ENCODE data around the gene CD164L2.

Gene CD164L2

GRCh38 chr1:27363766-27364695 is 19.1 kb downstream of the CD164L2 start:
- no peak for DNase-seq (ENCODE audit: low read depth)

DNA sequence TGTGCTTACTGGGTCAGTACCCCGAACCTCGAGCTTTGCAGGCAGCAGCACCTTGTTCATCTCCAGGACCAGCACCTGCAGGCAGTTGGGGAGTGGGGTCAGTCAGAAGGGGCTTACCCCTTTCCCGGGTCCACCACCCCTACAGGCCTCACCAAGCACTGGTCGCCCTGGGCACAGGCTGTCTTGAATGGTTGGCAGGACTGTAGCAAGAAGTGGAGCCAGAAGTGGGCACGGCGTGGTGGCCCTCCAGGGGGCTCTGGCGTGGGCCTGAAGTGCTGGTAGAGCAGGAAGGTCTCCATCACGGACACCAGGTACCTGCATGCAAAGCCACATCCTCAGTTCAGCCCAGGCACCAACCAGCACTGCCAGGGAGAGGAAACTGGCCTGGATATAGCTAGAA is 21.6 kb downstream of the CD164L2 start:
- no peak for DNase-seq (ENCODE audit: low read depth)

DNA sequence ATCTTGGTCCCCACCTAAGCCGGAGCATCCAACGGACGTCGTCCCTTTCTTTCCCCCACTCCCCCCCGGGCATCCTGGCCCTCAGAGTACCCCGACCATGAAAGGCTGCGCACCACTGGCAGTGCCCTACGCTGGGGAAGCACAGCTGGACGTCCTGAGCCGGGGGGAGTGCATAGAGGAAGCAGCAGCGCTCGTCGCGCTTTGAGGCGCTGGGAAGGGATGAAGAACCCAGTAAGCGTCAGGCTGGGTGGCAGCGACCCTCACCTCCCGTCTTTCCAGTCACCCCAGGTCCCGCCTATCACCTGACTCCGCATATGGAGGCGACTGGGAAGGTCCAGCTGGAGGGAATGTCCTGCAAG is 22.1 kb downstream of the CD164L2 start:
- no peak for DNase-seq (ENCODE audit: low read depth)

DNA sequence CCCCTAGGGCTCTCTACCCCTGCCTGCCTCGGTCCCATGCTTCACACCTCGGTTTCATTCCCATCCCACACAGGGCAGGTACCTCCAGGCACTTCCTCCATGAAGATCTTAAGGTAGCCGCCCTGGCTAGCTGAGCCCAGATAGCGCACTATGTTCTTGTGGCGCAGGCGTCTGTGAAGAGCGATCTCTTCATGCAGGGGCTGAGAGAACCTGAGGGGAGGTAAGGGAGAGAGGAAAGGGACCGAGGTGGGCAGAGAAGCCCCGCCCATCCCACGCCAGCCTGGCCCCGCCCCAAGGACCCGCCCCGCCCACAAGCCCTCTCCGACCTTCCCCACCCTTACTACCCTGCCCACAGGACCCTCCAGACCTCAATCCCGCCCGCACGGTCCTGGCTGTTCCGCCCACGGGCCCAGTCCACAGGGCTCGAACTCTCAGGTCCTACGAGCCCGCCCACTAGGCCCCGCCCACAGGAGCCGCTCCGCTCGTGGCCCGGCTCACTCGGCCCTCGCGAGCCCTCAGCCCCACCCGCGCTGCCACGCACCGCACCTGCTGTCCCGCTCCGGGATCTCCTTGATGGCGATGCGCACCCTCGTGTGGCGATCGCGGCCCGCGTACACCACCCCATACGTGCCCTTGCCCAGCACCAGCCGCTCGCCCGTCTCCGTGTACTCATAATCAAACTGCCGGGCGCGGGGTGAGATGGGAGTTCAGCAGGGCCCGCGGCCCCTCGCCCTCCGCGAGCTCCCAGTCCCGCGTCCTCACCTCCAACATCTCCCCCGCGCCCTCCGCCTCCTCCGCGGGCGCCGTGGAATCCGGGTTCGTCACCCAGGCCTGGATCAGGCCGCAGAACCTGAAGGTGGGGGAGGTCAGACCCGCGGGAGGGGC is 22.7 kb downstream of the CD164L2 start:
- no peak for DNase-seq (ENCODE audit: low read depth)

DNA sequence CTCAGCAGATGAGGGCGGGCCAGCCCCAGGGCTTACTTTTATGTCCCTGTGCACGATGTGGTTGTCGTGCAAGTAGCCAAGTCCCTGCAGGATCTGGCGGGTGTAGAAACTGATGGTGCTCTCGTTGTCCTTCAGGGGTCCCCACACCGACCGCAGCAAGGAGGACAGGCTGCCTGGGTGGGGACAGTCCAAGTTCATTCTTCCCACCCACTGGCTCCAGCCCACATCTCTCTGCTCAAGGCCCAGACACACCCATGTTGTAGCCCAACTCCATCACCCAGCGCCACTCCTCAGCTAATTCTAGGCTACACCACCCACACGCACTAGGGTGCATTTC is 23.3 kb downstream of the CD164L2 start:
- no peak for DNase-seq (ENCODE audit: low read depth)

- no peak for DNase-seq (ENCODE audit: low read depth)
Observed at GRCh38 chr1:27358928-27359313, 24.2 kb downstream of the CD164L2 start.

DNA sequence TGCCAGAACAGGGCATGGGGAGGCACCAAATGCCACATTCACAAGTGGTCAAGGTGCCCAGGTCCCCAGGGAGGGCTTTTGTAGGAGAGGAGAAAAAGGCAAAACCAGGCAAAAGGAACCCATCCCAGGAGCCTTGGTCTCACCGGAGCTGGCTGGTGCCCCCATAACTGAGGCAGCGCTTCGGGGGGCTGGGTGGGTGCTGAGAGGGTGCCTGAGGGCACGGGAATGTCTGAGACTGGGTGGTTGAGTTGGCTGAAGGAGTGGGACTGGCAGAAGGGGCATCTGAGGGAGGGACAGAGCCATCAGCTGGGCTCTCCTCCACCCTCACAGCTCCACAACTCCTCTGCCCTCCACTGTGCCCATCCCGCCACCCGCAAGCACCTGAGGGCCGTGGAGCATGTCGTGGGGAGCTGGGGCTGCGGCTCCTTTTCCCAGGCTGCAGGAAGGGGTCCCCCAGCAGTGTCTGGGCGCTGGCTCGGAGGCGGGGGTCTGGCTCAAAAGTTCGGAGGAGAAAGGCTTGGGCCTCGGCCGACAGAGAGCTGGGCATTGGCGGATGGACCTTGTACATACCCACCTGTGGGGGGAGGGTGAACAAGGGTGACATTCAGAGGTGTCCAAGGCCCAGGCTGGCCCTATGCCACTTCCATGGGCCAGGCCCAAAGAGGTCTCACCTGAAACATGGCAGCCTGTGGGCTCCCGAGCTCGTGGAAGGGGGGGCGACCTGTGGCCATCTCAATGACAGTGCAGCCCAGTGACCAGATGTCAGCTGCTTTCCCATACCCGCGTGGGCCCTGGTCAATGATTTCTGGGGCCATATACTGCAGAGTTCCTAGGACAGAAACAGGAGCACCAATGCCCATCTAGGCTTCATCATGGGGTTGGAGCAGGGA is 24.9 kb downstream of the CD164L2 start:
- no peak for DNase-seq (ENCODE audit: low read depth)

- DNase-seq (ENCODE audit: low read depth): peak; percentile 67
Observed at GRCh38 chr1:27357281-27358037, 25.7 kb downstream of the CD164L2 start.

DNA sequence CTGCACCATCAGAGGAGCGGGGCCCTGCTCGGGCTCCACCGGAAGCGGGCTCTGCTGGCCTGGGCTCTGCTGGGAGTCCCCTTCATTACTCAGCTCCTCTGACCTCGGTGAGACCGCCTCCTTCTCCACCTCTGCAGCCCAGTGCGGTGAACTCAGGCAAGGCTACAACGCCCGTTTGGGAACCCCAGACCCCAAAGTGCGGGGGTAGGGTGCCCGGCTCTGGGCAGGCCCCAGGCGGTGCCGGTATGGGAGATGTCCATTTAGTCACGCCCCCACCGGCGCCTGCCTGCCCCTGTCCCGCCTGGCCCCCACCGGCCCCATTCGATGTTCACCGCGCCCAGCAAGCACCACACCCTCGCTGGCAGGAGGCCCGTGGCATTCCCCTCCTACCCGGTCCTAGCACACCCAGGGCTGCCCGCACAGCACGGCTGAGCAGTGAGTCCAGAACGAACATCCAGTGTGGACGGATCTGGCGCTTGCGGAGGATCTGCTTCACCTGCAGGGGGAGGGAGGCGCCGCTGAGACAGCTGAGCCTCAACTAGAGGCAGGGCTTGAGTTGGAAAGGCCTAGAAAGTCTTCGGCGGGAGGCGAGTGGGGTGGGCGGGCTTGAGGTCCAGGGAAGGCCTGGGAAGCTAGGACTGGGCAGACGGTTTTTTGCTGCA is 26.4 kb downstream of the CD164L2 start:
- DNase-seq (ENCODE audit: low read depth): no peak

- DNase-seq (ENCODE audit: low read depth): no peak
Observed at GRCh38 chr1:27356277-27356618, 26.9 kb downstream of the CD164L2 start.

GRCh38 chr1:27355683-27356082 is 27.4 kb downstream of the CD164L2 start:
- DNase-seq (ENCODE audit: low read depth): no peak

- no peak for DNase-seq (ENCODE audit: low read depth)
Observed at GRCh38 chr1:27353629-27354028, 29.5 kb downstream of the CD164L2 start.

- DNase-seq (ENCODE audit: low read depth): no peak
Observed at GRCh38 chr1:27353166-27353565, 30.0 kb downstream of the CD164L2 start.

- DNase-seq (ENCODE audit: low read depth): no peak
Observed at GRCh38 chr1:27351541-27352107, 31.5 kb downstream of the CD164L2 start.

DNA sequence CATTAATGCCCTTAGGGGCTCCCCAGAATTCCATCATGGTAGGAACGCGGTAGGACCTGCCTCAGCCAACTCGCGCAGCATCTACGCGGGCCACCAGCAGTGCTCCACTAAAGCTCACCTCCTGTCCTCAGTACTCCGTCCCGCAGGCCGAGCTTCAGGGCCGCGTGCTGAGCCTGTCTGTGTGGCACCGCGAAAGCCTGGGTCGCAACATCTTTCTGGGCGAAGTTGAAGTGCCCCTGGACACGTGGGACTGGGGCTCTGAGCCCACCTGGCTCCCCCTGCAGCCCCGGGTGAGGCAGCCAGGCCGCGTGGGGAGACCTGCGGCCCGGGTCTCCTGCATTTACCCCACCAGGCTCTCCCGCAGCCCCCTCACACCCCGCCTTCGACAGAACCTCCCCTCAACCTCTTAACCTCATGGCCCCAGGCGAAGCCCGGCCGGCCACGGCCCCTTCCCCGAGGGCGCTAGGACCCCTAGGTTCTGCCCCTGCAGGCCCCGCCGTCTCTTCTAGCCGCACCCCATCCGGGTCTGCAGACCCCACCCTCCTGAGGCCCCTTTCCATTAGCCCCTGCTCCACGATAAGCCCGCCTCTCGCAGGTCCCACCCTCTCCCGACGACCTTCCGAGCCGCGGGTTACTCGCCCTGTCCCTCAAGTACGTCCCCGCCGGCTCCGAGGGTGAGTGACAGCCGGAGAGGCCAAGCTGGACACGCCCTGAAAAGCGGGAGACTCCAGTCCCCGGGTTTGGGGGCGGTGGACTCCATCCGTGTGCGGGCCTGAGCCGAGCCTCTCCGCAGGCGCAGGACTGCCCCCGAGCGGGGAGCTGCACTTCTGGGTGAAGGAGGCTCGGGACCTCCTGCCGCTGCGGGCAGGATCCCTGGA is 32.2 kb downstream of the CD164L2 start:
- DNase-seq (ENCODE audit: low read depth): no peak

DNA sequence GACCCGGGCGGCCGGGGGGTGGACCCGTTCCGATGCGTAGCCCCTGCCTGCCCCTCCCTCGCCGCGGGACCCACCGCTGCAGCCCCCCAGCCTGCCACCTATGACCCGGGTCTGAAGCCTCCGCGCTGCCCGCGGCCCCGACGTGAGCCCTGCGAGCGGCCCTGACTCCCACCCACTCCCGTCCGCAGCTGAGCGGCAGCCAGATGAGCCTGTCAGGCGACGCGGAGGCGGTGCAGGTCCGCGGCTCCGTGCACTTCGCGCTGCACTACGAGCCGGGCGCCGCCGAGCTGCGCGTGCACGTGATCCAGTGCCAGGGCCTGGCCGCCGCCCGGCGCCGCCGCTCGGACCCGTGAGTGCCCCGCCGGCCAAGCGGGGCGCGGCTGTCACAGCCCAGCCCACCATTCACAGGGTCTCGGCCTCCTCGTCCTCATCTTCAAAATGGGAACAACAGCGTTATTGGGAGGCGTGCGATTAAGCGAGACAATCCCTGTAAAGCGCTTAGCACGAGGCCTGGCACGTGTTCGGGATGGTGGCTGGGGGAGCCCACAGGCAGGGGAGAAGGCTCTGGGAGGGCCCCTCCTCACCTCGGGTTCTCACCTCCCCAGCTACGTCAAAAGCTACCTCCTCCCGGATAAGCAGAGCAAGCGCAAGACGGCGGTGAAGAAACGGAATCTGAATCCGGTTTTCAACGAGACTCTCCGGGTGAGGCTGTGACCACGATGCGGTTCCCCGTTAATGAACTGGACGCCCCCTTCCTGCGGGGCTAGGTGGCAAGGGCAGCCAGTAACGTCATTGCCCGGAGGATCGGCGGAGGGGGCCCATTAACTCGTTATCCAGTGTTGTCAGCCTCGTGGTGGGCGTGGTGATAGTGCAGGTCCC is 33.1 kb downstream of the CD164L2 start:
- no peak for DNase-seq (ENCODE audit: low read depth)

- DNase-seq (ENCODE audit: low read depth): no peak
Observed at GRCh38 chr1:27348861-27349783, 34.0 kb downstream of the CD164L2 start.

All from stimulated activated CD8-positive, alpha-beta memory T cell treated with anti-CD3 and anti-CD28 coated beads, Interleukin-12 subunit alpha, Interleukin-12 subunit beta, amount 100 ng/mL, for 1 hour (primary cell).